D341Med (cell line): ENCODE measurements around the gene GLRX.
"Not testable (repeated sequence)": the region's sequence is repeated elsewhere in the genome, so short reads cannot be mapped to it uniquely, and the experiment has no call there.

Experiments used
- DNase-seq: peaks from one replicate; pipeline ENCODE4 v3.0.0; 2012; ENCODE audit warnings: low spot score

Gene GLRX

GRCh38 chr5:95826949-95827891 lies 4.7 kb upstream of the GLRX start:
- DNase-seq: no peak

GRCh38 chr5:95825495-95825894 lies 3.0 kb upstream of the GLRX start:
- no peak for DNase-seq

GRCh38 chr5:95824747-95825146 lies 2.2 kb upstream of the GLRX start:
- DNase-seq: no peak

- DNase-seq: no peak
Measured at GRCh38 chr5:95823738-95824609, 1.4 kb upstream of the GLRX start.

GRCh38 chr5:95823218-95823737 lies 752 bp upstream of the GLRX start:
- DNase-seq: no peak

GRCh38 chr5:95822043-95822541 lies 434 bp downstream of the GLRX start:
- peak; percentile 81 for DNase-seq

GRCh38 chr5:95821110-95822021 lies 1.2 kb downstream of the GLRX start:
- DNase-seq: no peak

GRCh38 chr5:95818181-95819147 lies 4.1 kb downstream of the GLRX start:
- DNase-seq: no peak

GRCh38 chr5:95817430-95817829 lies 5.1 kb downstream of the GLRX start:
- no peak for DNase-seq

GRCh38 chr5:95816776-95817175 lies 5.8 kb downstream of the GLRX start:
- DNase-seq: no peak

- DNase-seq: no peak
Measured at GRCh38 chr5:95816341-95816740, 6.2 kb downstream of the GLRX start.

- DNase-seq: no peak
Measured at GRCh38 chr5:95815155-95815729, 7.3 kb downstream of the GLRX start.

- not testable (repeated sequence) for DNase-seq
Measured at GRCh38 chr5:95813035-95813434, 9.5 kb downstream of the GLRX start.

- DNase-seq: no peak
Measured at GRCh38 chr5:95812074-95812471, 10.5 kb downstream of the GLRX start.

- not testable (repeated sequence) for DNase-seq
Measured at GRCh38 chr5:95811461-95812073, 11.0 kb downstream of the GLRX start.

GRCh38 chr5:95811126-95811423 lies 11.5 kb downstream of the GLRX start:
- not testable (repeated sequence) for DNase-seq

GRCh38 chr5:95810305-95811125 lies 12.0 kb downstream of the GLRX start:
- DNase-seq: no peak

GRCh38 chr5:95809414-95809960 lies 13.0 kb downstream of the GLRX start:
- no peak for DNase-seq
